ENCODE data around the gene C1QTNF1. TPM values are rescaled to one million over a fixed set of nuclear protein-coding genes. Genes with fewer than 3 reads are reported as not detected.

C1QTNF1 gene
- polyA plus RNA-seq, 1 of the 3 experiments (the other 2 are of a cell fraction), result 14.3 TPM

GRCh38 chr17:79001190-79002020, 22.6 kb upstream of the C1QTNF1 start:
- no peak for DNase-seq
- no peak overlapping the region for H3K4me3 ChIP-seq (ENCODE audit: low read depth in 2 of 2, low read length in 1 of 2)
- ChIA-PET POLR2A (no interaction called here), CTCF (interaction anchor here (1.4 to 11.1 kb wide), 6 partner anchors 14 to 41 kb away, joined by 3 to 133 read pairs (median 6); partner anchors contain the start of gene LGALS3BP)
- 93% methylated on average over 19 of the region's 19 CpGs for WGBS (ENCODE audit: low lambda C conversion rate)
- no peak for TF ChIP-seq YY1 (IDR thresholded peaks at IDR 0.05; ENCODE audit: low read depth)
- TF ChIP-seq NRF1 (IDR thresholded peaks at IDR 0.05; ENCODE audit: low read depth, low read length), result no peak
- no peak for TF ChIP-seq EP300 (IDR thresholded peaks at IDR 0.05; ENCODE audit: borderline replicate concordance in 1 of 2, low read depth in 1 of 2, low read length in 1 of 2)
- no peak for TF ChIP-seq USF2 (IDR thresholded peaks at IDR 0.05; ENCODE audit: borderline replicate concordance, low read depth, low read length)
- no peak for TF ChIP-seq CHD2 (IDR thresholded peaks at IDR 0.05; ENCODE audit: low read length, partially characterized antibody)
- no peak for TF ChIP-seq NFIC (IDR thresholded peaks at IDR 0.05; ENCODE audit: borderline replicate concordance)
- TF ChIP-seq RCOR1 (IDR thresholded peaks at IDR 0.05; ENCODE audit: low read length), result no peak
- no peak for TF ChIP-seq EZH2phosphoT487 (IDR thresholded peaks at IDR 0.05; ENCODE audit: borderline replicate concordance, low read depth)
- TF ChIP-seq TCF12 (IDR thresholded peaks at IDR 0.05), result no peak
- peaks cover 15 to 38% of the 10 kb centered on the region in 2 experiments for H3K36me3 ChIP-seq (replicated peaks in 1 of 2; ENCODE audit: control insufficient read depth in 1 of 2, insufficient read depth in 2 of 2, low read length in 1 of 2)
- H3K9me2 ChIP-seq, result no peaks in the 10 kb centered on the region
- H3K4me2 ChIP-seq, result no peak overlapping the region
- H3F3A ChIP-seq (replicated peaks; ENCODE audit: insufficient read depth), result peaks cover 5% of the 10 kb centered on the region
- H3K27me3 ChIP-seq (ENCODE audit: insufficient read depth), result no peaks in the 10 kb centered on the region
- H3K27ac ChIP-seq (ENCODE audit: low read depth in 2 of 2, low read length in 1 of 2), result no peak overlapping the region; a peak in 1 of 4 replicates
- H3K9me3 ChIP-seq, result no peaks in the 10 kb centered on the region
- H3K4me1 ChIP-seq (ENCODE audit: control insufficient read depth in 1 of 2, insufficient read depth in 2 of 2, low read depth in 1 of 2, low read length in 1 of 2), result peaks cover 0 to 40% of the 10 kb centered on the region in 2 experiments; a peak in 1 of 4 replicates
- H3K9ac ChIP-seq, result no peak overlapping the region
- H3K79me2 ChIP-seq (ENCODE audit: insufficient read depth), result peaks cover 85% of the 10 kb centered on the region
- H4K20me1 ChIP-seq (ENCODE audit: insufficient read depth), result peaks cover 74% of the 10 kb centered on the region
- H2AFZ ChIP-seq (ENCODE audit: low read depth), result no peak overlapping the region

DNA sequence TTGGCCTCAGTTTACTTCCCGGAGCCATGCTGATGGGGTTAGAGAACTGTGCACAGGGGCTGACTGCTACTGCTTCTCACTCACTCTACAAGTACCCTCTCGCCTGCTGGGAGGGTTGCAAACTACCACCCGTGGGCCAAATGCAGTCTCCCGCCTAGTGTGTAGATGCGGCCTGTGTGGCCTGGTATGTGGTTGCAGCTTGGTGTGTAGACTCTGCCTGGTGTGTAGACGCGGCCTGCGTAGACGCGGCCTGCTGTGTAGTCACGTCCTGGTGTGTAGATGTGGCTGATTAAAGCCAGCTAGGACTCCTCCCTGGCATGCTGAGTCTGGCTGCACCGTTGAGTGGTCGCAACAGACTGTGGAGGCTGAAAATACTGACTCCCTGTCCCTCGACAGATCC, 21.7 kb upstream of the C1QTNF1 start:
- Histone ChIP-seq H3K79me2 (ENCODE audit: insufficient read depth) (peaks cover 87% of the 10 kb centered on the region), H3K4me1 (ENCODE audit: control insufficient read depth in 1 of 2, insufficient read depth in 2 of 2, low read depth in 1 of 2, low read length in 1 of 2) (peaks cover 0 to 40% of the 10 kb centered on the region in 2 experiments; a peak in 1 of 4 replicates), H4K20me1 (ENCODE audit: insufficient read depth) (peaks cover 80% of the 10 kb centered on the region), H3K4me3 (ENCODE audit: low read depth in 2 of 2, low read length in 1 of 2) (no peak overlapping the region), H3K9me3 (no peaks in the 10 kb centered on the region), H3F3A (replicated peaks; ENCODE audit: insufficient read depth) (peaks cover 5% of the 10 kb centered on the region), H3K9me2 (no peaks in the 10 kb centered on the region), H3K4me2 (no peak overlapping the region), H3K27ac (ENCODE audit: low read depth in 2 of 2, low read length in 1 of 2) (no peak overlapping the region), H2AFZ (ENCODE audit: low read depth) (no peak overlapping the region), H3K36me3 (replicated peaks in 1 of 2; ENCODE audit: control insufficient read depth in 1 of 2, insufficient read depth in 2 of 2, low read length in 1 of 2) (peaks cover 7 to 39% of the 10 kb centered on the region in 2 experiments), H3K9ac (no peak overlapping the region), H3K27me3 (ENCODE audit: insufficient read depth) (no peaks in the 10 kb centered on the region)
- TF ChIP-seq, protein P1, sequence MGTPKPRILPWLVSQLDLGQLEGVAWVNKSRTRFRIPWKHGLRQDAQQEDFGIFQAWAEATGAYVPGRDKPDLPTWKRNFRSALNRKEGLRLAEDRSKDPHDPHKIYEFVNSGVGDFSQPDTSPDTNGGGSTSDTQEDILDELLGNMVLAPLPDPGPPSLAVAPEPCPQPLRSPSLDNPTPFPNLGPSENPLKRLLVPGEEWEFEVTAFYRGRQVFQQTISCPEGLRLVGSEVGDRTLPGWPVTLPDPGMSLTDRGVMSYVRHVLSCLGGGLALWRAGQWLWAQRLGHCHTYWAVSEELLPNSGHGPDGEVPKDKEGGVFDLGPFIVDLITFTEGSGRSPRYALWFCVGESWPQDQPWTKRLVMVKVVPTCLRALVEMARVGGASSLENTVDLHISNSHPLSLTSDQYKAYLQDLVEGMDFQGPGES (IDR thresholded peaks at IDR 0.05; ENCODE audit: low read depth, low read length), result no peak
- TF ChIP-seq JUND (IDR thresholded peaks at IDR 0.05) (no peak), RCOR1 (IDR thresholded peaks at IDR 0.05; ENCODE audit: low read length) (no peak), TEAD4 (IDR thresholded peaks at IDR 0.05; ENCODE audit: borderline replicate concordance, insufficient read depth) (no peak), ELF1 (IDR thresholded peaks at IDR 0.05) (no peak), RFX5 (IDR thresholded peaks at IDR 0.05; ENCODE audit: low read length) (no peak), TAF1 (IDR thresholded peaks at IDR 0.05; ENCODE audit: borderline replicate concordance, low read depth, low read length) (no peak), CTCF (IDR thresholded peaks at IDR 0.05) (no peak), YY1 (IDR thresholded peaks at IDR 0.05; ENCODE audit: low read depth) (no peak), FOXM1 (IDR thresholded peaks at IDR 0.05; ENCODE audit: low read depth) (no peak), NRF1 (IDR thresholded peaks at IDR 0.05; ENCODE audit: low read depth, low read length) (no peak)
- TF ChIP-seq, protein P2, sequence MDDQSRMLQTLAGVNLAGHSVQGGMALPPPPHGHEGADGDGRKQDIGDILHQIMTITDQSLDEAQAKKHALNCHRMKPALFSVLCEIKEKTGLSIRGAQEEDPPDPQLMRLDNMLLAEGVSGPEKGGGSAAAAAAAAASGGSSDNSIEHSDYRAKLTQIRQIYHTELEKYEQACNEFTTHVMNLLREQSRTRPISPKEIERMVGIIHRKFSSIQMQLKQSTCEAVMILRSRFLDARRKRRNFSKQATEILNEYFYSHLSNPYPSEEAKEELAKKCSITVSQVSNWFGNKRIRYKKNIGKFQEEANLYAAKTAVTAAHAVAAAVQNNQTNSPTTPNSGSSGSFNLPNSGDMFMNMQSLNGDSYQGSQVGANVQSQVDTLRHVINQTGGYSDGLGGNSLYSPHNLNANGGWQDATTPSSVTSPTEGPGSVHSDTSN (IDR thresholded peaks at IDR 0.05), result no peak
- ChIA-PET POLR2A (no interaction called here), CTCF (interaction anchor here (0.9 to 11.1 kb wide), 4 partner anchors 15 to 136 kb away, joined by 3 to 133 read pairs (median 4); partner anchors contain the start of gene LGALS3BP)
- no peak for DNase-seq
- WGBS (ENCODE audit: low lambda C conversion rate), result 98% methylated on average over 12 of the region's 14 CpGs

Data from SK-N-SH (cell line).